Panc1 (cell line): ENCODE data around the gene C16orf82. TPM values are rescaled to one million over a fixed set of nuclear protein-coding genes. Genes with fewer than 3 reads are reported as not detected.

Source experiments
- ATAC-seq: fragments of 200-7000 bp; cut with Tn5 transposase; 2 replicates; pipeline ENCODE4 v1.9.1; 2020; ENCODE audit warnings: mild to moderate bottlenecking, moderate library complexity
- BruUV-seq: library from RNA; stranded (reverse); fragments of 400-500 nt; replicated peaks from 2 replicates; lab custom pipeline; 2021; lab: Mats Ljungman, UMichigan
- CTCF ChIA-PET: fragments of 300-600 bp; sonication (Branson Sonifier 250); formaldehyde crosslinking; loops from one replicate; lab custom pipeline; 2022; ENCODE audit warnings: antibody characterized with exemption; lab: Charles Lee
- POLR2A ChIA-PET: fragments of 300-600 bp; sonication (Branson Sonifier 250); formaldehyde crosslinking; loops from one replicate; lab custom pipeline; 2022; ENCODE audit warnings: antibody characterized with exemption; lab: Charles Lee
- DNase-seq: peaks from one replicate; pipeline ENCODE4 v3.0.0-alpha.2; 2010; ENCODE audit warnings: low read depth, low spot score
- H3K27ac ChIP-seq: 2 replicates; pipeline ENCODE4 v1.5.1; 2011; ENCODE audit warnings: mild to moderate bottlenecking, low read length, inconsistent platforms
- H3K27me3 ChIP-seq: fragments of 200-500 bp; sonication (Bioruptor generic); 2 replicates; pipeline ENCODE4 v1.6.0; 2014; ENCODE audit warnings: low read length, inconsistent platforms; ENCODE audit not compliant: control insufficient read depth, insufficient read depth
- H3K36me3 ChIP-seq: fragments of 200-500 bp; sonication (Bioruptor generic); 2 replicates; pipeline ENCODE4 v1.5.1; 2014; ENCODE audit warnings: inconsistent platforms, mild to moderate bottlenecking, low read length, moderate library complexity; ENCODE audit not compliant: control insufficient read depth, insufficient read depth
- H3K4me1 ChIP-seq: 2 replicates; pipeline ENCODE4 v1.5.1; 2011; ENCODE audit warnings: inconsistent platforms, mild to moderate bottlenecking, low read length, moderate library complexity; ENCODE audit not compliant: control insufficient read depth, insufficient read depth
- H3K4me3 ChIP-seq, 2 experiments: 2 replicates each; pipeline ENCODE4 v1.5.1; 2011 to 2012; ENCODE audit warnings: low read depth in 2 of 2, low read length in 2 of 2, mild to moderate bottlenecking in 2 of 2, inconsistent platforms in 1 of 2, moderate library complexity in 1 of 2
- H3K9me3 ChIP-seq: fragments of 200-500 bp; sonication (Bioruptor generic); 2 replicates; pipeline ENCODE4 v1.5.1; 2014; ENCODE audit warnings: low read depth, mild to moderate bottlenecking, inconsistent platforms, low read length, moderate library complexity; ENCODE audit not compliant: control insufficient read depth, insufficient read depth
- CTCF ChIP-seq: fragments of 450-650 bp; IDR thresholded peaks from 2 replicates; pipeline ENCODE4 v1.5.1; 2017; ENCODE audit warnings: mild to moderate bottlenecking
- POLR2AphosphoS5 ChIP-seq: IDR thresholded peaks from 2 replicates; pipeline ENCODE4 v1.6.1; 2012; ENCODE audit warnings: mild to moderate bottlenecking, low read depth, low read length, moderate library complexity
- REST ChIP-seq, 2 experiments: IDR thresholded peaks; 2 replicates each; pipeline ENCODE4 v1.6.1; 2011 to 2012; ENCODE audit warnings: low read depth in 2 of 2, control low read depth in 1 of 2, low read length in 1 of 2, mild to moderate bottlenecking in 1 of 2, moderate library complexity in 1 of 2; ENCODE audit not compliant: insufficient read depth in 1 of 2
- SIN3A ChIP-seq: IDR thresholded peaks from 2 replicates; pipeline ENCODE4 v1.6.1; 2012; ENCODE audit warnings: low read depth, mild to moderate bottlenecking, low read length, moderate library complexity, borderline replicate concordance; ENCODE audit not compliant: insufficient read depth
- TCF7L2 ChIP-seq: IDR thresholded peaks from 2 replicates; pipeline ENCODE4 v1.6.1; 2011; ENCODE audit warnings: mild to moderate bottlenecking, low read depth, low read length, inconsistent platforms
- in situ Hi-C: cut with HindIII; loops from 2 replicates; pipeline ENCODE4 v1.10.0; 2016; ENCODE audit warnings: low sequenced_read_pairs, low pct_unique_long_range_greater_than_20kb
- intact Hi-C: fragments of 100-400 bp; cut with micrococcal nuclease; formaldehyde crosslinking; loops from one replicate; pipeline ENCODE4 v1.10.0; 2022; ENCODE audit not compliant: unreplicated experiment
- total RNA-seq: library from RNA; stranded (reverse); gene quantifications from one replicate; pipeline ENCODE4 v1.2.1, GENCODE V29; 2021; ENCODE audit not compliant: unreplicated experiment

C16orf82 gene
- total RNA-seq, 1 experiment from 2014 or later = not detected

- Histone ChIP-seq H3K9me3 (no peaks in the 10 kb centered on the region), H3K4me3 (no peak overlapping the region), H3K36me3 (no peaks in the 10 kb centered on the region), H3K27ac (no peak overlapping the region), H3K27me3 (no peaks in the 10 kb centered on the region), H3K4me1 (no peaks in the 10 kb centered on the region)
- POLR2A ChIA-PET = no interaction called here
- TF ChIP-seq REST (IDR thresholded peaks at IDR 0.05; ENCODE audit: insufficient read depth in 1 of 2, low read depth in 2 of 2, low read length in 1 of 2) (no peak), SIN3A (no peak), TCF7L2 (no peak), POLR2AphosphoS5 (no peak), CTCF (no peak)
- CTCF ChIA-PET = no interaction called here
- intact Hi-C loops (no loop called here), in situ Hi-C loops (no loop called here)
- ATAC-seq (no peak), DNase-seq (no peak)
- BruUV-seq = no TSS peak
These were observed 8.4 kb upstream of the C16orf82 start for GRCh38 chr16:27058299-27058698.

- intact Hi-C loops (no loop called here), in situ Hi-C loops (no loop called here)
- H3K27ac ChIP-seq = no peak overlapping the region
- ChIA-PET POLR2A (no interaction called here), CTCF (no interaction called here)
- H3K9me3 ChIP-seq = no peaks in the 10 kb centered on the region
- H3K36me3 ChIP-seq = no peaks in the 10 kb centered on the region
- ATAC-seq (no peak), DNase-seq (no peak)
- no TSS peak for BruUV-seq
- H3K4me3 ChIP-seq = no peak overlapping the region
- no peaks in the 10 kb centered on the region for H3K27me3 ChIP-seq
- H3K4me1 ChIP-seq = no peaks in the 10 kb centered on the region
- TF ChIP-seq TCF7L2 = no peak
These were observed 4.0 kb downstream of the C16orf82 start for GRCh38 chr16:27070776-27071175.

- DNase-seq (no peak), ATAC-seq (no peak)
- in situ Hi-C loops (no loop called here), intact Hi-C loops (no loop called here)
- no peaks in the 10 kb centered on the region for H3K9me3 ChIP-seq
- no peaks in the 10 kb centered on the region for H3K36me3 ChIP-seq
- H3K27ac ChIP-seq = no peak overlapping the region
- no peaks in the 10 kb centered on the region for H3K4me1 ChIP-seq
- POLR2A ChIA-PET = no interaction called here
- BruUV-seq = no TSS peak
- no peaks in the 10 kb centered on the region for H3K27me3 ChIP-seq
- TF ChIP-seq REST (IDR thresholded peaks at IDR 0.05; ENCODE audit: insufficient read depth in 1 of 2, low read depth in 2 of 2, low read length in 1 of 2) (no peak), SIN3A (no peak), CTCF (no peak), POLR2AphosphoS5 (no peak), TCF7L2 (no peak)
- no peak overlapping the region for H3K4me3 ChIP-seq
- CTCF ChIA-PET = no interaction called here
These were observed 7.0 kb downstream of the C16orf82 start for GRCh38 chr16:27073733-27074132.
